NCI-H345 (cell line): Measurements from ENCODE around the gene STK40.
A peak's percentile ranks its signal among the peaks of the same experiment; 100 is the strongest.

Source experiments
- DNase-seq: peaks from one replicate; lab custom pipeline; 2025; lab: John Stamatoyannopoulos, UW

The STK40 gene

GRCh38 chr1:36369061-36369861, 16.5 kb downstream of the STK40 start:
- peak; percentile 82 for DNase-seq

GRCh38 chr1:36367798-36368197, 17.9 kb downstream of the STK40 start:
- DNase-seq, result no peak

DNA sequence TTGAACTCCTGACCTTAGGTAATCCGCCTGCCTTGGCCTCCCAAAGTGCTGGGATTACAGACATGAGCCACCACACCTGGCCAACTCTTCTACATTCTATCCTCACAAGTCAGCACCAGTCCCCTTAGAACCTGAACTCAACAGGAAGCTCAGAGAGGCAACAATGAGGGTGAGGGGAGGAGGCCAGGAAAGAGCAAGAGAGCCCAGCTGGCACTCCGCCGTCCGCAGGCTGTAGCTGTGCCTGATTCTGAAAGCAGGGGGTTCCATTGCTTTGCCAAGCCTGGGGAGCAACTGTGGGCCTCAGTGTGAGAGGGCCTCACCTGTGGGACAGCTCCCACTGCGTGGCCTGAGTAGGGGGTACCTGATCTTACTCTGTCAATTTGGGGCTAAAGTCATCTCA, 18.7 kb downstream of the STK40 start:
- no peak for DNase-seq

DNA sequence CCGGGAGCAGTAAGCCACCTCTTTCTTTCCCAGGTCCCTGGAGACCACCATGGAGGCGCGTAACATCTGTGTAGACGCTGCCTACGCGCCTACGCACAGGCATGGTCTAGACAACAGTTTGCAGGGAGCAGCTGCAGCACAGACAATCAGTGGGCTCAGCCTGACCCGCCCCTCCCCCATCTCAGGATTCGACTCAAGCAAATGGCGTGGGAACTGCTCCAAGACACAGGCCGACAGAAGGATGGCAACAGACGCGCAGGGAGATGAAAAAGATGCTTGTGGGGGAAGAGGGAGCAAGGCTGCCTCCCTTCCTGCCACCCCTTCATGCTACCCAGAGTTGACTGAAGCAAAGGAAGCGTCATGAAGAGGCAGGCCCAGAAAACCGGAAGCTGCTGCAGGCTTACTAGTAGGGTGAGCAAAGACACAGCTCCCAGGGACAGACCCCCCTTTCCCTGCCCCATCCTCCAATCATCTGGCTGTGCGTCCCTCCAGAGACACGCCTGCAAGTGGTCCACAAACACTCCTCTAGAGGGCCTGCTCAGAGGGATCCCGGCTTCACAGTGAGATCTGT, 19.5 kb downstream of the STK40 start:
- DNase-seq, result no peak

- DNase-seq, result no peak
These were observed 20.3 kb downstream of the STK40 start for GRCh38 chr1:36365381-36365780.

- DNase-seq, result no peak
These were observed 25.7 kb downstream of the STK40 start for GRCh38 chr1:36359911-36360550.

- DNase-seq, result no peak
These were observed 26.3 kb downstream of the STK40 start for GRCh38 chr1:36359383-36359782.

DNA sequence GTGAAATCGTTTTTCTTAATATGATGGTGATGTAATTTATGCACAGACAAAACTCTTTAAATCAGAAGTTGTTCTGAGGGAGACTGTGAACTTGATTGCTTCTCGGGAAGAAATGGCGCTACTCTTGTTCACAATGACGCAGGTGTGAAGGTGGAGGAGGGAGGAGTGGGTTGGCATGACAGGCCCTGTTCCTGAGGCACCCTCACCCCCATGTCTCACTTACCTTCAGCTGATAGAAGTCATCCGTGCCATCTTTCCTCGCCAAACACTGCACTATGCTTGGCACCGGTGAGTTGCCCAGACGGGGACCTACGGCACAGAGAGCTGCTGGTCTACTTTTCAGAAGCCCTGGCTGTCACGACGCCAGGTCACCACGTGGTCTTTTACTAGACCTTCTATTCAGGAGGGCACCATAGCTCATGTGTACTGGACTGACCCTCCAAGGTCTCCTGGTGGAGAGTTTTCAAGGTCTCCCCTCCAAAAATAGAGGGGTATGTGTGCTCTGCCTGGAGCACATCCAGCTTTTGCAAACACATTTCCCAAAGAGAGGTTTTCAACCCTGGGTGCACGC, 27.1 kb downstream of the STK40 start:
- no peak for DNase-seq

DNA sequence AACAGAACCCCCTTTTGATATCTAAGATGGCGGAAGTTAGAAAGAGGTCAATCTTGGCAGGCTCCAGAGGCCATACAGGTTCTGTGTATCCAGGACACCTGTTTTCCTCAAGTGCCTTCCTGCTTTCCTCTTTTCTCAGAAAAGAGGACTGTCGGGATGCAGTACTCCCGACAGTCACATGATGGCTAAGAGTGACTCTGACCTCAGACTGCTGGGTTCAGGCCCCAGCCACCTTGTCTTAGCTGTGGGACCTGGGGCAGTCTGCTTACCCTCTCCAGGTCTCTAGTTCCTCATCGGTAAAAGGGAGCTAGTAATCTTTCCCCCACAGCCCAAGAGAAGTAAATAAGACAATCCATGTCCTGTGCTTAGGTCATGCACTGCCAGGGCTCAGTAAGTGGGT, 29.9 kb downstream of the STK40 start:
- DNase-seq, result no peak

GRCh38 chr1:36354486-36354885, 31.2 kb downstream of the STK40 start:
- DNase-seq, result no peak

GRCh38 chr1:36352910-36353878, 32.5 kb downstream of the STK40 start:
- no peak for DNase-seq

- DNase-seq, result no peak
These were observed 33.4 kb downstream of the STK40 start for GRCh38 chr1:36352125-36352909.

- DNase-seq, result no peak
These were observed 34.3 kb downstream of the STK40 start for GRCh38 chr1:36351227-36351977.

DNA sequence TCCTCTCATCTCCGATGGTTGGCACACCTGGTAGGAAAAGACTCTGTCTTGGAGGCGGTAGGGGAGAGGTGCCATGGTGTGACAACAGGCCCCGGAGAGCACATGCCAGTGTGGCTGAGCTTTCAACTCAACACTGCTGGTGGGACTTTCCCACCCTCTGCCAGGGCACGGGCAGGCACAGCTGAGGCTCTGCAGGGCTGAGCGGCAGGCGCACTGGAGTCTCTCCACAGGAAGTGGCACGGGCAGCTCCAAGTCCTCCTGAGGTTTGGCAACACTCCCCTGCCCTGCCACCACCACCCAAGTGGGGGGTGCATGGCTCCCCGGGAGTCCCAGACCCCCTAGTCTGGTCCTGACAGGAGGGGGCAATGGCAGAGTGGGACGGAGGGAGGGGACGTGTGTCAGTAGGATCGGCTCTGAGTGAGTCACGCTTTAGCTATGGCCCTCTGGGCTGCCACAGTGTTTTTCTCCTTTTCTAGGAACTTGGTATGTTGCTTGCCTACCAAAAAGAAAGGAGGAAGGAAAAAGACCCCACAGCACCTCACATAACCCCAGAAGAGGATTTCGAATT, 35.0 kb downstream of the STK40 start:
- DNase-seq, result no peak

DNA sequence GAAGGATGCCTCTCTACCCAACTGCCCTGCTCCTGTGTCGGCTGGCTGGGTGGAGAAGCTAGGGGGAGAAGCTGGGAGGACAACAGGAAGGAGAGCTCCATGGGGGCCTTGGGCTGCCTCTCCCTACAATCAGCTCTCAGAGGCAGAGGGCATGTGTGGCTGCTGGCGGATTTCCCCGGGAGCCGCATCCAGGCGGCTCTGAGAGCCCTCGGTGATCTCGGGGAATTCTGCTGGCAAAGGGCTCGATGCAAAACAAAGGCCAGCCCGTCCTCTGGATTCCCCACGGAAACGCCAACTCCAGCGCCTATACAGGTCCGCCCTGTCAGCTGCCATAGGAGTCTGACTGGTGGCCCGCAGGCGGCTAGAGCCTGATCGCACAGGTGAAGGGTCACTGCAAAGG, 35.9 kb downstream of the STK40 start:
- DNase-seq, result no peak

DNA sequence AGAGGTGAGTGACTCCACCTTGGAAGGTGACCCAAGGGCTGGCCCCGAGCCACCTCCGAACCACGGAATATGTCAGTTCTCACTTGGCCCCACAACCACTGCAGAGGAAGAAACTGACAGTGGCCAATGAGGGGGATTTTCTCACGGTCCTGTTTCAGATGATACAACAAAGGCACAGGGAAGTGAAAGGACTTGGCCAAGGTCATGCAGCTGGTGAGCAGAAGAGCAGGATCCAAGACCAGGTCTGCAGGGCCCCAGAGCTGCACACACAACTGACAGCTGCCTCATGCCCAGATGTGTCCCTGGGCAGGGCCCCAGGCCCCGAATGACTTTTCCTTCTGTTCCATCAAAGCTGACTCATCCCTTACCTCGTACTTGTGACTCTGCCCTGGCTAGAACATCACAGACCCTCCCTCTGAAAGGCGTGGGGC, 36.5 kb downstream of the STK40 start:
- DNase-seq, result no peak

DNA sequence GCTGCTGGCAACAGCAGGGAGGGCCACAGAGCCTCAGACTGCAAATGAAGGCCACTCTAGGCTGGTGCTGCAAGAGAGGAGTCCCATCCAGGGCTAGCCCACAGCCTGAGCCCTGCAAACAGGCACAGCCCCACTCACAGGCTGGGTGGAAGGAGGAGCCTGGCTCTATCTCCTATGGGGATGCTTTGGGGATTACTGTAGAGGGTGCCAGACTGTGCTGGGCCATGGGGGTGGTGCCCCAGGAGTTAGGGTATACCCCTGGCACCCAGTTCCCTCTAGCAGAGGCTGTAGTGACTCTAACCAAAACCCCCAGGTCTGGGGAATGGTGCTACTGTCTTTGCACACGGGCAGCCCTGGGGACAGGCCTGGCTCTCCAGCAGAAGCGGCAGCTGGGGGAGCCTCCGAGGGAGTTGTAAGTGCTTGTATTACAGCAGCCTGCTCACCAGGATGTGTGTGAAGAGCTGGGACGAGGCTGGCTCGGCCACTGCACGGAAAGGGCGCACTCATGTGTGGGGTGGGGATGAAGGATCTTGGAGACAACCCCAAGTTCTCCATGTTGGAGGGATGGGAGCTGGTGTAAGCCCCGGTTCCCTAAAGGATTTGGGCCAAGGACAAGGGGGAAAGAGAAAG, 38.9 kb downstream of the STK40 start:
- no peak for DNase-seq

DNA sequence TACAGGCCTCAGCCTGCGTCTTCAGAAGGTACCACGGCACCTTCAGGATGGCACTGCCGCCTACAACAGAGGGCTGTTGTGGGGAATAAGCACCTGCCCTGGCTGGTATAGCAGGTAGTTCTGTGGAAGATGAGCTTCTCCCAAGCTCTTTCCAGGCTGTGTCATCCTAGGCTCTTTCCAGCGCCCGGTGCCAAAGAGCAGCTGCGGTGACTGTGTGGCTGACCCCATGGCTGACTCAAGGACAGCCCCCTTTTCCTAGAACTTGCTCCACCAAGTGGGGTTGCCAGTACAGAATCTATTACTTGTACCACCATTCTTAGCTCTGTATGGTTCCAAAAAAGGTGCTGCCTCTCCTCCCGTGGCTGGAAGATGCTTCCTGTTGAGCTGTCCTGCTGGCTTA, 40.4 kb downstream of the STK40 start:
- no peak for DNase-seq

DNA sequence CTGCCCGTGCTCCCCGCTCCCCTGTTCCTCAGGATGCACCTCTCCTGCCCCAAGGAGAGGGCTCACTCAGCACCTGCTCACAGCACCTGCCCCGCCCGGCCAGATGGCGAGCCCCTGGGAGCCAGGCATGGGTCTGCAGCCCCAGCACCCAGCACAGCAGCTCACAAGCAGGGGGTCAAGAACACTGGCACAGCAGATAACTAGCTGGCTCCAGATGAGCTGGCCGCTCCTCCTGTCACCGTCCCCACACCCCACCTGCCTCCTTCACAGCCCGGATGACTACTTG, 41.4 kb downstream of the STK40 start:
- no peak for DNase-seq
